GDM1 (cell line): ENCODE data around the gene ITCH.
"Not testable (repeated sequence)": the region's sequence is repeated elsewhere in the genome, so short reads cannot be mapped to it uniquely, and the experiment has no call there.

ENCODE experiments used
- DNase-seq: peaks from one replicate; lab custom pipeline; 2025; lab: John Stamatoyannopoulos, UW

Gene ITCH

GRCh38 chr20:34363062-34363464 is at the start of gene ITCH:
ITCH (plus strand) TSS chr20:34363273; CDS start chr20:34393812, 30,539 bp downstream.
- peak; percentile 84 for DNase-seq

- DNase-seq = no peak
Observed at GRCh38 chr20:34315236-34315635, 47.8 kb upstream of the ITCH start.

- no peak for DNase-seq
Observed at GRCh38 chr20:34316196-34316814, 46.8 kb upstream of the ITCH start.

GRCh38 chr20:34318609-34319443 is 44.2 kb upstream of the ITCH start:
- no peak for DNase-seq

- no peak for DNase-seq
Observed at GRCh38 chr20:34320861-34321260, 42.2 kb upstream of the ITCH start.

- DNase-seq = no peak
Observed at GRCh38 chr20:34322267-34323105, 40.6 kb upstream of the ITCH start.

- DNase-seq = no peak
Observed at GRCh38 chr20:34324541-34324940, 38.5 kb upstream of the ITCH start.

GRCh38 chr20:34328207-34328606 is 34.9 kb upstream of the ITCH start:
- DNase-seq = not testable (repeated sequence)

- DNase-seq = no peak
Observed at GRCh38 chr20:34328928-34329677, 34.0 kb upstream of the ITCH start.

- DNase-seq = not testable (repeated sequence)
Observed at GRCh38 chr20:34330861-34331544, 32.1 kb upstream of the ITCH start.

GRCh38 chr20:34331838-34332237 is 31.2 kb upstream of the ITCH start:
- DNase-seq = no peak

GRCh38 chr20:34332262-34332920 is 30.7 kb upstream of the ITCH start:
- DNase-seq = no peak

- no peak for DNase-seq
Observed at GRCh38 chr20:34333786-34334185, 29.3 kb upstream of the ITCH start.

GRCh38 chr20:34334654-34335407 is 28.2 kb upstream of the ITCH start:
- no peak for DNase-seq

GRCh38 chr20:34337544-34337943 is 25.5 kb upstream of the ITCH start:
- DNase-seq = no peak

GRCh38 chr20:34337982-34338726 is 24.9 kb upstream of the ITCH start:
- DNase-seq = no peak

- not testable (repeated sequence) for DNase-seq
Observed at GRCh38 chr20:34340726-34341125, 22.3 kb upstream of the ITCH start.

GRCh38 chr20:34341199-34341598 is 21.9 kb upstream of the ITCH start:
- not testable (repeated sequence) for DNase-seq
